ENCODE measurements around the gene HGFAC.

HGFAC gene

GRCh38 chr4:3485886-3486540 is 44.2 kb downstream of the HGFAC start:
- DNase-seq (ENCODE audit: low read depth in 2 of 2): no peak

- no peak for DNase-seq (ENCODE audit: low read depth in 2 of 2)
These were observed 45.1 kb downstream of the HGFAC start for GRCh38 chr4:3486541-3487540.

- no peak for DNase-seq (ENCODE audit: low read depth in 2 of 2)
These were observed 46.1 kb downstream of the HGFAC start for GRCh38 chr4:3487861-3488260.

GRCh38 chr4:3488820-3489219 is 47.1 kb downstream of the HGFAC start:
- DNase-seq (ENCODE audit: low read depth in 2 of 2): no peak

GRCh38 chr4:3489451-3489962 is 47.7 kb downstream of the HGFAC start:
- DNase-seq (ENCODE audit: low read depth in 2 of 2): no peak

- no peak for DNase-seq (ENCODE audit: low read depth in 2 of 2)
These were observed 50.1 kb downstream of the HGFAC start for GRCh38 chr4:3491681-3492405.

- DNase-seq (ENCODE audit: low read depth in 2 of 2): no peak
These were observed 51.3 kb downstream of the HGFAC start for GRCh38 chr4:3492741-3493719.

GRCh38 chr4:3493720-3494461 is 52.1 kb downstream of the HGFAC start:
- no peak for DNase-seq (ENCODE audit: low read depth in 2 of 2)

- DNase-seq (ENCODE audit: low read depth in 2 of 2): no peak
These were observed 52.7 kb downstream of the HGFAC start for GRCh38 chr4:3494462-3494871.

GRCh38 chr4:3495204-3495975 is 53.6 kb downstream of the HGFAC start:
- no peak for DNase-seq (ENCODE audit: low read depth in 2 of 2)

GRCh38 chr4:3496021-3496420 is 54.3 kb downstream of the HGFAC start:
- no peak for DNase-seq (ENCODE audit: low read depth in 2 of 2)

GRCh38 chr4:3497095-3497494 is 55.3 kb downstream of the HGFAC start:
- DNase-seq (ENCODE audit: low read depth in 2 of 2): no peak

GRCh38 chr4:3497523-3498389 is 56.0 kb downstream of the HGFAC start:
- DNase-seq (ENCODE audit: low read depth in 2 of 2): no peak

- DNase-seq (ENCODE audit: low read depth in 2 of 2): no peak
These were observed 56.6 kb downstream of the HGFAC start for GRCh38 chr4:3498407-3498806.
